SK-N-SH (cell line): Measurements from ENCODE around the gene SMIM28.

Source experiments
- GABPA ChIP-seq: IDR thresholded peaks from 2 replicates; pipeline ENCODE4 v1.4.0; 2012; ENCODE audit warnings: low read depth, mild to moderate bottlenecking
- JUND ChIP-seq: IDR thresholded peaks from 2 replicates; pipeline ENCODE4 v1.4.0; 2012
- MXI1 ChIP-seq: IDR thresholded peaks from 2 replicates; pipeline ENCODE4 v1.6.1; 2012; ENCODE audit warnings: mild to moderate bottlenecking, low read depth, low read length, improper control_type of control experiment
- NFIC ChIP-seq: IDR thresholded peaks from 2 replicates; pipeline ENCODE4 v1.4.0; 2012; ENCODE audit warnings: borderline replicate concordance
- NRF1 ChIP-seq: IDR thresholded peaks from 2 replicates; pipeline ENCODE4 v1.6.1; 2012; ENCODE audit warnings: low read depth, mild to moderate bottlenecking, low read length
- POLR2AphosphoS5 ChIP-seq: IDR thresholded peaks from 2 replicates; pipeline ENCODE4 v1.6.1; 2012; ENCODE audit warnings: low read depth, low read length
- RXRA ChIP-seq: IDR thresholded peaks from 2 replicates; pipeline ENCODE4 v1.4.0; 2012; ENCODE audit warnings: low read depth, mild to moderate bottlenecking, borderline replicate concordance
- SIN3A ChIP-seq: IDR thresholded peaks from 2 replicates; pipeline ENCODE4 v1.6.1; 2012; ENCODE audit warnings: low read depth, mild to moderate bottlenecking, low read length, moderate library complexity, borderline replicate concordance
- SMC3 ChIP-seq: IDR thresholded peaks from 2 replicates; pipeline ENCODE4 v1.6.1; 2012; ENCODE audit warnings: low read depth, low read length, improper control_type of control experiment
- TAF1 ChIP-seq: IDR thresholded peaks from 2 replicates; pipeline ENCODE4 v1.6.1; 2012; ENCODE audit warnings: low read depth, mild to moderate bottlenecking, low read length, moderate library complexity, borderline replicate concordance
- USF2 ChIP-seq: fragments of 150-350 bp; IDR thresholded peaks from 2 replicates; pipeline ENCODE4 v1.6.1; 2017; ENCODE audit warnings: antibody characterized with exemption, low read length, low read depth, borderline replicate concordance
- YY1 ChIP-seq: IDR thresholded peaks from 2 replicates; pipeline ENCODE4 v1.4.0; 2012; ENCODE audit warnings: low read depth, mild to moderate bottlenecking
- TF ChIP-seq, protein P1 (sequence below): fragments of 200-600 bp; sonication (generic); IDR thresholded peaks from 2 replicates; pipeline ENCODE4 v1.6.1; 2017; ENCODE audit warnings: antibody characterized with exemption, mild to moderate bottlenecking, moderate library complexity
- TF ChIP-seq, protein P2 (sequence below): IDR thresholded peaks from 2 replicates; pipeline ENCODE4 v1.4.0; 2012; ENCODE audit warnings: low read depth, borderline replicate concordance

- TF ChIP-seq, protein P1, sequence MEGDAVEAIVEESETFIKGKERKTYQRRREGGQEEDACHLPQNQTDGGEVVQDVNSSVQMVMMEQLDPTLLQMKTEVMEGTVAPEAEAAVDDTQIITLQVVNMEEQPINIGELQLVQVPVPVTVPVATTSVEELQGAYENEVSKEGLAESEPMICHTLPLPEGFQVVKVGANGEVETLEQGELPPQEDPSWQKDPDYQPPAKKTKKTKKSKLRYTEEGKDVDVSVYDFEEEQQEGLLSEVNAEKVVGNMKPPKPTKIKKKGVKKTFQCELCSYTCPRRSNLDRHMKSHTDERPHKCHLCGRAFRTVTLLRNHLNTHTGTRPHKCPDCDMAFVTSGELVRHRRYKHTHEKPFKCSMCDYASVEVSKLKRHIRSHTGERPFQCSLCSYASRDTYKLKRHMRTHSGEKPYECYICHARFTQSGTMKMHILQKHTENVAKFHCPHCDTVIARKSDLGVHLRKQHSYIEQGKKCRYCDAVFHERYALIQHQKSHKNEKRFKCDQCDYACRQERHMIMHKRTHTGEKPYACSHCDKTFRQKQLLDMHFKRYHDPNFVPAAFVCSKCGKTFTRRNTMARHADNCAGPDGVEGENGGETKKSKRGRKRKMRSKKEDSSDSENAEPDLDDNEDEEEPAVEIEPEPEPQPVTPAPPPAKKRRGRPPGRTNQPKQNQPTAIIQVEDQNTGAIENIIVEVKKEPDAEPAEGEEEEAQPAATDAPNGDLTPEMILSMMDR, result no peak
- no peak for TF ChIP-seq YY1
- no peak for TF ChIP-seq TAF1
- TF ChIP-seq, protein P2, sequence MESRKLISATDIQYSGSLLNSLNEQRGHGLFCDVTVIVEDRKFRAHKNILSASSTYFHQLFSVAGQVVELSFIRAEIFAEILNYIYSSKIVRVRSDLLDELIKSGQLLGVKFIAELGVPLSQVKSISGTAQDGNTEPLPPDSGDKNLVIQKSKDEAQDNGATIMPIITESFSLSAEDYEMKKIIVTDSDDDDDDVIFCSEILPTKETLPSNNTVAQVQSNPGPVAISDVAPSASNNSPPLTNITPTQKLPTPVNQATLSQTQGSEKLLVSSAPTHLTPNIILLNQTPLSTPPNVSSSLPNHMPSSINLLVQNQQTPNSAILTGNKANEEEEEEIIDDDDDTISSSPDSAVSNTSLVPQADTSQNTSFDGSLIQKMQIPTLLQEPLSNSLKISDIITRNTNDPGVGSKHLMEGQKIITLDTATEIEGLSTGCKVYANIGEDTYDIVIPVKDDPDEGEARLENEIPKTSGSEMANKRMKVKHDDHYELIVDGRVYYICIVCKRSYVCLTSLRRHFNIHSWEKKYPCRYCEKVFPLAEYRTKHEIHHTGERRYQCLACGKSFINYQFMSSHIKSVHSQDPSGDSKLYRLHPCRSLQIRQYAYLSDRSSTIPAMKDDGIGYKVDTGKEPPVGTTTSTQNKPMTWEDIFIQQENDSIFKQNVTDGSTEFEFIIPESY, result no peak
- TF ChIP-seq JUND, result no peak
- no peak for TF ChIP-seq SMC3
- no peak for TF ChIP-seq MXI1
- TF ChIP-seq POLR2AphosphoS5, result no peak
- no peak for TF ChIP-seq NRF1
- no peak for TF ChIP-seq RXRA
- TF ChIP-seq SIN3A, result no peak
- no peak for TF ChIP-seq USF2
- no peak for TF ChIP-seq GABPA
- no peak for TF ChIP-seq NFIC
These were observed 49.5 kb upstream of the SMIM28 start for GRCh38 chr6:138328210-138328609.
